CD4-positive, alpha-beta T cell treated with Interleukin-21 for 1 hour (primary cell): ENCODE measurements around the gene PTPRD.

Experiments used
- DNase-seq: peaks from one replicate; pipeline ENCODE4 v3.0.0-alpha.2; 2020

Gene PTPRD

GRCh38 chr9:10260501-10260900, 352.3 kb downstream of the PTPRD start:
- no peak for DNase-seq

GRCh38 chr9:10259668-10260067, 353.1 kb downstream of the PTPRD start:
- no peak for DNase-seq

DNA sequence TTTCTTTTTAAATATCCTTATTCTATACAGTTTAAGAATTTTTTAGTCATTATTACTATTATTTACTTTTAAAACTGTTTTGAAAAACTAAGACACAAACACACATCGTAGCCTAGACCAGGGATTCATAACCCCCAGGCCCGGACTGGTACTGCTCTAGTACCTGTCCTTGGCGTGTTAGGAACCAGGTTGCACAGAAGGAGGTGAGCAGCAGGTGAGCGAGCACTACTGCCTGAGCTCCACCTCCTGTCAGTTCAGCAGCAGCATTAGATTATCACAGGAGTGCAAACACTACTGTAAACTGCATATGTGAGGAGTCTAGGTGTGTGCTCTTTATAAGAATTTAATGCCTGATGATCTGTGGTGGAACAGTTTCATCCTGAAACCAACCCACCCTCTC, 357.0 kb downstream of the PTPRD start:
- no peak for DNase-seq

- no peak for DNase-seq
Observed at GRCh38 chr9:10254338-10254737, 358.5 kb downstream of the PTPRD start.

DNA sequence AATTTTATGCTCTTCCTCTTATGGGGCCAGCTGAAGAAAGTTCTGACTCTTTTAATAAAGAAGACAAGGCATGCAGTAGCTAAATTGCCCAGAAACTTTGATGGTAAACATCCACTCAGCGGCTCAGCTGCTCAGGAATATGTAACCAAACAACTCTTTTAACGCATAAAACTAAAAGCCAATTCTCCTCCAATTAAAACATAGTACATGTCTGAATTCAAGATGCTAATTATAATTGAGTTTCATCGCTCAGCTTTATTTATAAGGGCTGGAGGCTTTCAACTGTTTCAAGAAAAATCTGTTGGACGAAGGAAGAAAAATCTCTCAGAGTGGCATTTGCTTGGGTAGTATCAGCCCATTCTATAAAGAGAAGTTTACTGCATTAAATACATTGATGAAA, 359.5 kb downstream of the PTPRD start:
- no peak for DNase-seq

DNA sequence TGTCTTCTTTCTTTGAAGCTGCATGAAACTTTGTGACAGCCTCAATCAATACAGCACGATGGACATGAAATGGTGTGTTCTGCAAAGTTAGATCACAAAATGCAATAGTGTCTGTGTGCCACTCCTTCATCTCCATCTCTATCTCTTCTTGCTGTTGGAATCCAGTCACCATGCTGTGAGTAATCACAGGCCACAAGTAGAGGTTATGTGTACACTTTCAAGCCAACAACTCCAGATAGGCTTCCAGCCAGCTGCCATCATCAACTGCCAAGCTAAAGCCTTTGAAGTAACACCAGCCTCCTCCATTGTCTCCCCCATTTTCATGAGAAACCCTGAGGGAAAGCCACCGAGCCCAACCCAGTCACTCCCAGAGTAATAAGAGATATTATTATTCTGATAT, 360.6 kb downstream of the PTPRD start:
- no peak for DNase-seq

- no peak for DNase-seq
Observed at GRCh38 chr9:10251490-10251889, 361.3 kb downstream of the PTPRD start.

DNA sequence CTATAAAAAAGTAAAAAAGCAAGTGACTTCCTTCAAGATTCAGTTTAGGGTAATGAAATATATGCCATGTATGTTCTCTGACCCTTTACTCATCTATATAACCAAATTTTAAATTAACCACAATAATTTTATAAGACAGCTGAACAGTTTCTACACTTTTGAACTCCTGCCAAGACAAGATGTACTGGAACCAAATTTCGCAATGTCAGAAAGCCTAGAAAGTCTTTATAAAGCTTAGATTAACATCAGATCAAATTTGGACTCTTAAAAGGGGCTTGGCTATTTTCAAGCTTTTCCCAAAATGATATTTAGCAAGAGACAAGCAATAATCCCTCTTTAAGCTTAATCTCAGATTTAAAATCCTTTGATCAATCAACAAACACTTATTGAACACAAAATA, 362.6 kb downstream of the PTPRD start:
- DNase-seq: no peak

DNA sequence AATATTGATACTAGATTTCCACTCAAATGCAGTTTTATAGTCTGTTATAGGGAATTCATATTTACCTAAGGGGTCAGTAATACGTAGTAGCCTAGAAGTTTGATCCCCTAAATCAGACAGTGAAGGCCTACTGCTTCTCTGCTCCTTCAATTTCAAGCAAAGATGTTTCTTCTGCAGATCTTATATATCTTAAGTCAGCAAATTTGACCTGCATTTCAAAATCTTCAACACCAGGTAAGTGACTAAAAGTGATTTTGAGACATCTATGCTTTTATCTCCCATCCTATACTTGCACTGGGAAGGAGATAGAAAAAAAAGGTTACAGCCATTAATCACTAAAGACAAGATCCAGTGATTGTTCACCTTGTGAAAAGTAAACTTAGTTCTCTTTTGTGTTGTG, 363.9 kb downstream of the PTPRD start:
- no peak for DNase-seq

- DNase-seq: no peak
Observed at GRCh38 chr9:10242255-10242654, 370.5 kb downstream of the PTPRD start.

DNA sequence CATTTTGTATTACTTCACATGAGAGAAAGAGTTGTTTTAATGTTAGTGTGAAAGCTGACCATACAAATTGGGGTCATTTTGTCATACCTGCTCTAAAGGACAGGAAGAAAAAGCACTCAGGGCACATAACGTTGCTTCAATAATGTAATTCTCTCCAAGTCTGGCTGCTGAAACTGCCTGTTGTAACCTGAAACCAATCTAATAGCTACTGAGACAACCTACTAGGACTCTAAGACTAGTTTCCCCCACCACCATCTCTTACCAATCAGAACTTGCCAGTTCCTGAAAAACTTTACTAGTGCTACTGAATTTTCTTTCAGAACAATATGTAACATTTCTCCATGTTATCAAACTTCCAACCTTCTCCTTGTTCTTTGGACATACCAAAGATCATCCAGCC, 374.7 kb downstream of the PTPRD start:
- DNase-seq: no peak

DNA sequence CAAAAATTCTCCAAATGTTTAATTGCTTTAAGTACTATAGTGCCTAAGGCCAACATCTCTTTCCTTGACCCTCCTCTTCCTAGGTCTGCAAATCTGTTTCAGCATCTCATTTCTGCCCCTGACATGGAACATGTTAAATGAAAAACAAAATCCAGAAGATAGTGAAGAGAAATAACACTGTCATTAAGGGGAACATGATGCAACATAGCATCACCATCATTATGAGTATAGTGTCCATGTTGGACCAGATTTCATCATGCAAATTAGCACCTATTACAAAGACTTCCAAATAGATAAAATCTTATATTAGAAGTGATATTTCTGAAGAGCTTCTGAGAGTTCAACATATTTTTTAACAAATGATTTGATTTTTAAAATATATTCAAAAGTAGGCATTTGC, 375.2 kb downstream of the PTPRD start:
- DNase-seq: no peak

DNA sequence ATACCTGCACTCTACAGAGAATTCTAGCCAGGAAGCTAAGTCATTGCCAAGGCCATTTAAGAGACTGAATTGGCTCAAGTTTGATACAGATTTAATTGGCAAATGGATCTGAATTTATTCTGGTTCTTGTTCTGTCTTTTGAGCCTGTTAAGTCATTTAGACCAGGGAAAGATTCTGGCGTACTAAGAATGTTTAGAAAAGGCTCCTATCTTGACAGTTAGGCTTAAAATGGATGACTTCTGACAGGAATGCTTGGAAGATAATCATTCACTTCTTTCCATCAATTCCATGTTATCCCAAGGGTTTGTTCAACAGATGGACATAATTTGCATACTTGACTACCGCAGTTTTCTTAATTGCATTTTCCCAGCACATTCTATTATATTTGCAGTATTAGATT, 376.6 kb downstream of the PTPRD start:
- no peak for DNase-seq

GRCh38 chr9:10235376-10235775, 377.4 kb downstream of the PTPRD start:
- DNase-seq: no peak

- no peak for DNase-seq
Observed at GRCh38 chr9:10232352-10232930, 380.4 kb downstream of the PTPRD start.

GRCh38 chr9:10230512-10230911, 382.3 kb downstream of the PTPRD start:
- no peak for DNase-seq

GRCh38 chr9:10228082-10228481, 384.7 kb downstream of the PTPRD start:
- DNase-seq: no peak

DNA sequence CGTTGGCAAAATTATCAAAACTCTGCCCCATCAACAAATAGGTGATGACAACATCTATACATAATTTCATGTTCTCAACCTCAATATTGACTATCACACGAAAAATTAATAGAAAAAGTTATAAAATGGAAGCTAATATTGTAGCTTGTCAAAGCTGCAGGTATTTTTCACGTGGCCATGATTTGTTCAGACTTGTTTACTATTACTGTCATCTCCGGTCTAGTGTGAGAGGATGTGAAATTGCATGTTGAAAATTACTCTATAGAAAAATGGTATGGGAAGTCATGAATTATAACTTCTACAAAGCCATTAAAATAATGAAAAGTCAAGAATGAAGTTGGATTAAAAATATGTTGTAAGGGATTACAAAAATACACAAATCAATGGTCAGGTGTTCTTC, 385.8 kb downstream of the PTPRD start:
- no peak for DNase-seq

DNA sequence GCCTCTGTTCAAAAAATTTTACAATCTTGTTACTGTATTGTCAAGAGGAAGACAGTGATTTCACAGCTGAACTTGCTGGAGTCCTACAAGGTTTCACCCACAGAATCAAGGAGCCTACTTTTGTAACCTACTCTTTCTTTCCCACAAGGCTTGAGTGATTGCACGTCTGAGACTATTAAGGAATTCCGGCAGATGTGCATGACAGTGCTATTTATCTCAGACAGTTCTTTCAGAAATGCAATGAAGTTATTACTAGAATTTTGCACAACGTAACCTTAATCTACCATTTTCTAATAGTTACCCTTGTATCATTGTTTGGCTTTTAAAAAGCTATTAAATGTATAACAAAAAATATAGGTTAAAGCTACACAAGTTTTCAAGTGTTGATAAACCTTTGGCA, 400.1 kb downstream of the PTPRD start:
- no peak for DNase-seq

DNA sequence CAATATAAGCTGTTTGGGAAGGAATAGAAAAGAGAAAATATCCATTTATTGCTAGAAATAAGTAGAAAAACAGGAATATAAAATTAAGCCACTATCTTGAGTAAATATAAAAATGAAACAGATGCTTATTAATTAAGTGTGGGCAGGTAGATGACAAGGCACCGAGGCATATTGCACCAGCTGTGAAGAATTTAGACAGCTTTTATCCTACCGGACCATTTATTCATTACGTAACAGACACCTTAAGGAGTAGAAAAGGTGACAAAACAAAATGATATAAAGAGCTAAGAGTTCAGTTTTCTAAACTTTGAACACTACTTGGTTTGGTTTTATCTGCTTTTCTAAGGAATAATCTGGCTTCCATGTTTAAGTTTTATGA, 404.1 kb downstream of the PTPRD start:
- no peak for DNase-seq

DNA sequence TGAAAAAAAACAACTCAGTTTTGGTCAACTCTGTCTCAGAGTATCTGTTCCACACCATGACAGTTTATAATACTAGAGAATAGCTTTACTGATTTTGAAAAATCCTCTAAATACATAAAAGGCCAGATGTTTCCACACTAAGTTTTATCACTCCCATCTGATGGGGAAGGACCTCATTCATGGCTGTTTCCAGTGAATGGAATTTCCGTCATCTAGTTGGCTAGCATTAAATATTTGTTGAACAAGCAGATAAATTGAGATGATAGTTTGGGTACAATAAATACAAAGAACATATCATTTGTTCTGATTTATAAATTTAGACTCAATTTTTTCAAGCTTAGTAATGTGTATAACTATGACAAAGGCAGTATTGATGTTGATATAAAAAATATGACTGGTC, 408.5 kb downstream of the PTPRD start:
- DNase-seq: no peak

- DNase-seq: no peak
Observed at GRCh38 chr9:10173561-10173960, 439.2 kb downstream of the PTPRD start.

DNA sequence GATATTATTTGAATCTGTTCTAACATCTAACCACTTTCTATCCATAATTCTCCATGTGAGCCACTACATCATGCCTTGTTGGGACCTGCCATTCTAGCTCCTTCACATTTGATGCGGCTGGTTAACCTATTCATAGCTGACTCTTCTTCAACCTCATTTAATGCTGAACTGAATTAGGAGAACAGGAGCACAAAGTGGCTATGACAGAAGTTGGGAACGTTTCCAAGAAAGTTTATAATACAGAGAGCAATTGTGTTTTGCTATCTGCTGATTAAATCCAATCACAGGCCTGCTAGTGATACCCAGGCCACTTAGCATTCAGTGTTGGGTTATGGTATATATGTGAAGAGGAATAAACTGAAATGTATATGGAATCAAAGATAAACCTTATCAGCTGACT, 440.3 kb downstream of the PTPRD start:
- DNase-seq: no peak

GRCh38 chr9:10168241-10168640, 444.6 kb downstream of the PTPRD start:
- no peak for DNase-seq

GRCh38 chr9:10148796-10149195, 464.0 kb downstream of the PTPRD start:
- DNase-seq: no peak
